ENCODE data around the gene CERCAM.

DNA sequence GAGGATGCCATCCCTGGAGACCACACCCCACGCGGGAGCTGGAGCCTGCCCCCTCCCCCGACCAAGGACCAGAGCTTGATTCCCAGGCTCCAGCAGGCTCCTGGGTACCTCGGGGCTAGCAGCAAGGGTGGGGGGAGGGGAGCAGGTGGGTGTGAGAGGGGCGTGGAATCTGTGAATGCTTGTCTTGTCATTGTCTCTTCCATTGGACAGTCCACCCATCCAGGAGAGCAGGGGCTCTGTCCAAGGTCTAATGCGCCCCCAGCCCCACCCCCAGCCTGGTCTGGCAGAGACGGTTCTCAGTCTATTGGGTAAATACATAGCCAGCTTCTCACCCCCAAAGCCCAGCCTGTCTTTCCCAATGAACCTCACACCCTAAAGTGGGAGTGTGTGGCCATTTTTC lies 26.7 kb upstream of the CERCAM start:
- TF ChIP-seq, protein P1, sequence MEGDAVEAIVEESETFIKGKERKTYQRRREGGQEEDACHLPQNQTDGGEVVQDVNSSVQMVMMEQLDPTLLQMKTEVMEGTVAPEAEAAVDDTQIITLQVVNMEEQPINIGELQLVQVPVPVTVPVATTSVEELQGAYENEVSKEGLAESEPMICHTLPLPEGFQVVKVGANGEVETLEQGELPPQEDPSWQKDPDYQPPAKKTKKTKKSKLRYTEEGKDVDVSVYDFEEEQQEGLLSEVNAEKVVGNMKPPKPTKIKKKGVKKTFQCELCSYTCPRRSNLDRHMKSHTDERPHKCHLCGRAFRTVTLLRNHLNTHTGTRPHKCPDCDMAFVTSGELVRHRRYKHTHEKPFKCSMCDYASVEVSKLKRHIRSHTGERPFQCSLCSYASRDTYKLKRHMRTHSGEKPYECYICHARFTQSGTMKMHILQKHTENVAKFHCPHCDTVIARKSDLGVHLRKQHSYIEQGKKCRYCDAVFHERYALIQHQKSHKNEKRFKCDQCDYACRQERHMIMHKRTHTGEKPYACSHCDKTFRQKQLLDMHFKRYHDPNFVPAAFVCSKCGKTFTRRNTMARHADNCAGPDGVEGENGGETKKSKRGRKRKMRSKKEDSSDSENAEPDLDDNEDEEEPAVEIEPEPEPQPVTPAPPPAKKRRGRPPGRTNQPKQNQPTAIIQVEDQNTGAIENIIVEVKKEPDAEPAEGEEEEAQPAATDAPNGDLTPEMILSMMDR (optimal IDR thresholded peaks at IDR 0.05 in 1 of 3, IDR thresholded peaks at IDR 0.05 in 1 of 3, conservative IDR thresholded peaks at IDR 0.05 in 1 of 3; ENCODE audit: extremely low read depth in 1 of 3, insufficient read depth in 2 of 3, low read length in 3 of 3), result no peak
- TF ChIP-seq EZH2 (IDR thresholded peaks at IDR 0.05; ENCODE audit: low read length), result no peak

Data from keratinocyte (primary cell).